A673 (cell line): Measurements from ENCODE around the gene UXS1. TPM values are rescaled to one million over a fixed set of nuclear protein-coding genes. Genes with fewer than 3 reads are reported as not detected.

ENCODE experiments used
- BruUV-seq: library from RNA; stranded (reverse); fragments of 400-500 nt; replicated peaks from 2 replicates; lab custom pipeline; 2021; lab: Mats Ljungman, UMichigan
- CTCF ChIA-PET: fragments of 300-600 bp; sonication (Branson Sonifier 250); formaldehyde crosslinking; loops from one replicate; lab custom pipeline; 2022; ENCODE audit warnings: antibody characterized with exemption; lab: Charles Lee
- POLR2A ChIA-PET: fragments of 300-600 bp; sonication (Branson Sonifier 250); formaldehyde crosslinking; loops from one replicate; lab custom pipeline; 2022; ENCODE audit warnings: antibody characterized with exemption; ENCODE audit not compliant: low non-redundant PET; lab: Charles Lee
- DNase-seq: peaks from one replicate; pipeline ENCODE4 v3.0.0-alpha.2; 2015; ENCODE audit warnings: low spot score
- H3K27ac ChIP-seq: fragments of 200-600 bp; sonication (generic); 2 replicates; pipeline ENCODE4 v1.5.1; 2016; ENCODE audit warnings: mixed run types, low read depth, mild to moderate bottlenecking, mixed read lengths, antibody characterized with exemption, low read length; ENCODE audit not compliant: poor library complexity, severe bottlenecking
- H3K27me3 ChIP-seq: fragments of 200-600 bp; sonication (generic); replicated peaks from 2 replicates; pipeline ENCODE4 v1.6.1; 2017; ENCODE audit warnings: mixed run types, low read depth, mild to moderate bottlenecking, mixed read lengths, antibody characterized with exemption, low read length; ENCODE audit not compliant: insufficient read depth, poor library complexity
- H3K36me3 ChIP-seq: fragments of 200-600 bp; sonication (generic); 2 replicates; pipeline ENCODE4 v1.6.1; 2016; ENCODE audit warnings: mixed run types, mild to moderate bottlenecking, mixed read lengths, antibody characterized with exemption, low read length; ENCODE audit not compliant: insufficient read depth, poor library complexity, severe bottlenecking
- H3K4me1 ChIP-seq: fragments of 200-600 bp; sonication (generic); 2 replicates; pipeline ENCODE4 v1.6.1; 2017; ENCODE audit warnings: mixed run types, mild to moderate bottlenecking, mixed read lengths, antibody characterized with exemption, low read length; ENCODE audit not compliant: insufficient read depth, poor library complexity, severe bottlenecking
- H3K4me3 ChIP-seq: fragments of 200-600 bp; sonication (generic); 2 replicates; pipeline ENCODE4 v1.5.1; 2016; ENCODE audit warnings: low read depth, mixed run types, mild to moderate bottlenecking, mixed read lengths, low read length; ENCODE audit not compliant: poor library complexity, severe bottlenecking
- H3K9me3 ChIP-seq: fragments of 200-600 bp; sonication (generic); 2 replicates; pipeline ENCODE4 v1.6.1; 2016; ENCODE audit warnings: mixed run types, low read depth, mild to moderate bottlenecking, mixed read lengths, antibody characterized with exemption, low read length; ENCODE audit not compliant: poor library complexity, severe bottlenecking
- CTCF ChIP-seq: fragments of 300-800, 200-600 bp; sonication (generic); conservative IDR thresholded peaks from 2 replicates; pipeline ENCODE4 v1.5.1; 2017; ENCODE audit warnings: low read depth, mild to moderate bottlenecking, antibody characterized with exemption, low read length, moderate library complexity, mixed read lengths
- EZH2 ChIP-seq: fragments of 200-600 bp; sonication (generic); IDR thresholded peaks from 2 replicates; pipeline ENCODE4 v1.6.1; 2017; ENCODE audit warnings: borderline replicate concordance, low read depth, mild to moderate bottlenecking, mixed read lengths, antibody characterized with exemption, low read length; ENCODE audit not compliant: poor library complexity, severe bottlenecking
- intact Hi-C: fragments of 100-400 bp; cut with micrococcal nuclease; formaldehyde crosslinking; loops from one replicate; pipeline ENCODE4 v1.10.0; 2022; ENCODE audit not compliant: unreplicated experiment
- total RNA-seq: library from RNA; stranded (reverse); gene quantifications from 2 replicates; pipeline ENCODE4 v1.2.3, GENCODE V29; 2021

UXS1 gene
- total RNA-seq, 1 experiment from 2014 or later: 48.6 TPM

- H3K9me3 ChIP-seq: no peaks in the 10 kb centered on the region
- TF ChIP-seq EZH2 (no peak), CTCF (no peak)
- POLR2A ChIA-PET: no interaction called here
Observed at GRCh38 chr2:106070181-106070580, 123.9 kb downstream of the UXS1 start.

GRCh38 chr2:106068451-106068850 lies 125.7 kb downstream of the UXS1 start:
- POLR2A ChIA-PET: no interaction called here
- DNase-seq: peak; percentile 12
- CTCF ChIA-PET: no interaction called here
- Histone ChIP-seq H3K27me3 (peaks cover 17% of the 10 kb centered on the region), H3K36me3 (no peaks in the 10 kb centered on the region), H3K4me1 (peaks cover 3% of the 10 kb centered on the region), H3K9me3 (no peaks in the 10 kb centered on the region), H3K4me3 (no peak overlapping the region), H3K27ac (no peak overlapping the region)
- no TSS peak for BruUV-seq
- TF ChIP-seq EZH2 (no peak), CTCF (no peak)
- intact Hi-C loops: no loop called here

More at GRCh38 chr2:106070181-106070580, 123.9 kb downstream of the UXS1 start:
- no peak overlapping the region for H3K27ac ChIP-seq
- intact Hi-C loops: no loop called here
- DNase-seq: no peak
- CTCF ChIA-PET: no interaction called here
- no peaks in the 10 kb centered on the region for H3K36me3 ChIP-seq
- no peak overlapping the region for H3K4me3 ChIP-seq
- no TSS peak for BruUV-seq
- peaks cover 3% of the 10 kb centered on the region for H3K4me1 ChIP-seq
- peaks cover 12% of the 10 kb centered on the region for H3K27me3 ChIP-seq

- ChIA-PET CTCF (no interaction called here), POLR2A (no interaction called here)
- Histone ChIP-seq H3K9me3 (no peaks in the 10 kb centered on the region), H3K4me1 (peaks cover 3% of the 10 kb centered on the region), H3K4me3 (no peak overlapping the region), H3K27me3 (peaks cover 17% of the 10 kb centered on the region), H3K27ac (no peak overlapping the region), H3K36me3 (no peaks in the 10 kb centered on the region)
- intact Hi-C loops: no loop called here
- no peak for TF ChIP-seq EZH2
- no peak for TF ChIP-seq CTCF
- no TSS peak for BruUV-seq
- DNase-seq: no peak
Observed at GRCh38 chr2:106065983-106066820, 127.9 kb downstream of the UXS1 start.
